Erythroblast (primary cell): ENCODE data around the gene ERBB4.

ENCODE experiments used
- GATA1 ChIP-seq: IDR thresholded peaks from 2 replicates; pipeline ENCODE4 v1.6.1; 2011; ENCODE audit warnings: low read depth, mild to moderate bottlenecking, control low read depth, low read length, moderate library complexity
- POLR2A ChIP-seq: IDR thresholded peaks from 2 replicates; pipeline ENCODE4 v1.6.1; 2011; ENCODE audit warnings: mild to moderate bottlenecking, low read length

- no peak for TF ChIP-seq POLR2A
- TF ChIP-seq GATA1, result no peak
Observed at GRCh38 chr2:211822686-211823335, 715.8 kb downstream of the ERBB4 start.
